HEK293T (cell line): ENCODE measurements around the gene GRIN2B.

Experiments used
- CTCF ChIA-PET: fragments of 350-600 bp; formaldehyde crosslinking; extraction: SDS; loops from one replicate; lab custom pipeline; 2021; ENCODE audit warnings: antibody characterized with exemption, inconsistent platforms; lab: Yijun Ruan, JAX
- POLR2A ChIA-PET: fragments of 350-600 bp; formaldehyde crosslinking; extraction: SDS; loops from one replicate; lab custom pipeline; 2020; ENCODE audit warnings: antibody characterized with exemption, inconsistent platforms; lab: Yijun Ruan, JAX
- DNase-seq: peaks from one replicate; pipeline ENCODE4 v3.0.0; 2012; ENCODE audit warnings: mixed read lengths; ENCODE audit errors: extremely low spot score
- ARNT ChIP-seq: fragments of 450-650 bp; IDR thresholded peaks from 2 replicates; pipeline ENCODE4 v1.6.1; 2017; ENCODE audit warnings: mild to moderate bottlenecking
- BHLHE40 ChIP-seq: fragments of 450-650 bp; IDR thresholded peaks from 2 replicates; pipeline ENCODE4 v1.6.1; 2016; ENCODE audit warnings: mild to moderate bottlenecking, moderate library complexity, borderline replicate concordance
- CTBP1 ChIP-seq: fragments of 450-650 bp; IDR thresholded peaks from 2 replicates; pipeline ENCODE4 v1.6.1; 2016; ENCODE audit warnings: borderline replicate concordance
- ELF4 ChIP-seq: fragments of 450-650 bp; IDR thresholded peaks from 2 replicates; pipeline ENCODE4 v1.6.1; 2017; ENCODE audit warnings: antibody characterized with exemption
- FOXA1 ChIP-seq: fragments of 450-650 bp; IDR thresholded peaks from 2 replicates; pipeline ENCODE4 v1.6.1; 2016; ENCODE audit warnings: mild to moderate bottlenecking
- FOXK2 ChIP-seq: fragments of 450-650 bp; IDR thresholded peaks from 2 replicates; pipeline ENCODE4 v1.6.1; 2016; ENCODE audit warnings: mild to moderate bottlenecking
- FOXM1 ChIP-seq: fragments of 450-650 bp; IDR thresholded peaks from 2 replicates; pipeline ENCODE4 v1.6.1; 2017; ENCODE audit warnings: mild to moderate bottlenecking, borderline replicate concordance
- HDGF ChIP-seq: fragments of 450-650 bp; IDR thresholded peaks from 2 replicates; pipeline ENCODE4 v1.6.1; 2017; ENCODE audit warnings: antibody characterized with exemption, borderline replicate concordance
- L3MBTL2 ChIP-seq: fragments of 450-650 bp; conservative IDR thresholded peaks from 2 replicates; pipeline ENCODE4 v1.6.1; 2016; ENCODE audit warnings: mild to moderate bottlenecking
- LEF1 ChIP-seq: fragments of 450-650 bp; IDR thresholded peaks from 2 replicates; pipeline ENCODE4 v1.6.1; 2017; ENCODE audit warnings: mild to moderate bottlenecking, borderline replicate concordance
- NFRKB ChIP-seq: fragments of 450-650 bp; IDR thresholded peaks from 2 replicates; pipeline ENCODE4 v1.6.1; 2016; ENCODE audit warnings: mild to moderate bottlenecking, moderate library complexity
- PKNOX1 ChIP-seq: fragments of 450-650 bp; IDR thresholded peaks from 2 replicates; pipeline ENCODE4 v1.6.1; 2016
- SP1 ChIP-seq: fragments of 450-650 bp; IDR thresholded peaks from 2 replicates; pipeline ENCODE4 v1.6.1; 2017
- SUZ12 ChIP-seq: fragments of 450-650 bp; IDR thresholded peaks from 2 replicates; pipeline ENCODE4 v1.6.1; 2016; ENCODE audit warnings: mild to moderate bottlenecking
- TARDBP ChIP-seq: fragments of 450-650 bp; IDR thresholded peaks from 2 replicates; pipeline ENCODE4 v1.6.1; 2016
- ZNF384 ChIP-seq: fragments of 450-650 bp; IDR thresholded peaks from 2 replicates; pipeline ENCODE4 v1.6.1; 2016

GRIN2B gene

GRCh38 chr12:13979772-13980378, 1.5 kb downstream of the GRIN2B start:
- ChIA-PET POLR2A (no interaction called here), CTCF (interaction anchor here (0.6 to 0.7 kb wide), 3 partner anchors 94 to 287 kb away, joined by 3 to 5 read pairs (median 4); no protein-coding TSS in a partner anchor)
- no peak for TF ChIP-seq ARNT
- no peak for TF ChIP-seq FOXM1
- no peak for TF ChIP-seq LEF1
- no peak for TF ChIP-seq SP1
- no peak for TF ChIP-seq SUZ12
- DNase-seq = no peak

GRCh38 chr12:13978876-13979275, 2.5 kb downstream of the GRIN2B start:
- DNase-seq = no peak
- CTCF ChIA-PET = interaction anchor here (2.1 kb wide), 1 partner anchor 15 kb away, joined by 6 read pairs; no protein-coding TSS in a partner anchor
- POLR2A ChIA-PET = no interaction called here
- TF ChIP-seq FOXM1 = no peak
- TF ChIP-seq SP1 = no peak
- no peak for TF ChIP-seq NFRKB
- TF ChIP-seq ARNT = no peak
- TF ChIP-seq CTBP1 = no peak
- TF ChIP-seq FOXA1 = no peak
- TF ChIP-seq HDGF = no peak
- no peak for TF ChIP-seq LEF1
- TF ChIP-seq L3MBTL2 = no peak
- no peak for TF ChIP-seq TARDBP
- no peak for TF ChIP-seq PKNOX1
- no peak for TF ChIP-seq SUZ12
- TF ChIP-seq BHLHE40 = no peak
- no peak for TF ChIP-seq ELF4
- no peak for TF ChIP-seq FOXK2
- TF ChIP-seq ZNF384 = no peak

- DNase-seq = no peak
- ChIA-PET POLR2A (no interaction called here), CTCF (interaction anchor here (0.7 to 0.9 kb wide), 3 partner anchors 34 to 196 kb away, joined by 3 to 5 read pairs (median 3); no protein-coding TSS in a partner anchor)
These were observed 4.5 kb downstream of the GRIN2B start for GRCh38 chr12:13976880-13977279.

GRCh38 chr12:13976028-13976584, 5.3 kb downstream of the GRIN2B start:
- DNase-seq = no peak
- ChIA-PET POLR2A (no interaction called here), CTCF (interaction anchor here (0.7 to 0.9 kb wide), 3 partner anchors 35 to 197 kb away, joined by 3 to 5 read pairs (median 3); no protein-coding TSS in a partner anchor)
- TF ChIP-seq FOXK2 = no peak
- no peak for TF ChIP-seq ZNF384
- TF ChIP-seq LEF1 = no peak

More at GRCh38 chr12:13976880-13977279, 4.5 kb downstream of the GRIN2B start:
- no peak for TF ChIP-seq ELF4
- no peak for TF ChIP-seq LEF1
- no peak for TF ChIP-seq TARDBP
- TF ChIP-seq FOXA1 = no peak
- no peak for TF ChIP-seq SP1
- no peak for TF ChIP-seq NFRKB

- ChIA-PET POLR2A (interaction anchor here (1.3 kb wide), 1 partner anchor 10 kb away, joined by 3 read pairs; no protein-coding TSS in a partner anchor), CTCF (no interaction called here)
- no peak for DNase-seq
- TF ChIP-seq FOXM1 = no peak
- TF ChIP-seq SP1 = no peak
- TF ChIP-seq ELF4 = no peak
- no peak for TF ChIP-seq FOXA1
- TF ChIP-seq ZNF384 = no peak
- TF ChIP-seq NFRKB = no peak
- TF ChIP-seq L3MBTL2 = no peak
- no peak for TF ChIP-seq PKNOX1
- no peak for TF ChIP-seq LEF1
- TF ChIP-seq TARDBP = no peak
- TF ChIP-seq SUZ12 = no peak
- TF ChIP-seq HDGF = no peak
- TF ChIP-seq CTBP1 = no peak
- no peak for TF ChIP-seq BHLHE40
These were observed 7.4 kb downstream of the GRIN2B start for GRCh38 chr12:13973996-13974395.

- CTCF ChIA-PET = interaction anchor here (0.6 kb wide), 1 partner anchor 213 kb away, joined by 3 read pairs; no protein-coding TSS in a partner anchor
- DNase-seq = no peak
- TF ChIP-seq ARNT = no peak
- TF ChIP-seq LEF1 = no peak
- TF ChIP-seq FOXA1 = no peak
- no peak for TF ChIP-seq L3MBTL2
- TF ChIP-seq NFRKB = no peak
- no peak for TF ChIP-seq ELF4
- TF ChIP-seq TARDBP = no peak
- TF ChIP-seq CTBP1 = no peak
- TF ChIP-seq FOXM1 = no peak
- TF ChIP-seq SP1 = no peak
- TF ChIP-seq HDGF = no peak
- no peak for TF ChIP-seq FOXK2
- no peak for TF ChIP-seq ZNF384
- TF ChIP-seq PKNOX1 = no peak
- no peak for TF ChIP-seq SUZ12
- no peak for TF ChIP-seq BHLHE40
These were observed 10.6 kb downstream of the GRIN2B start for GRCh38 chr12:13970803-13971202.

More at GRCh38 chr12:13970803-13971202, 10.6 kb downstream of the GRIN2B start:
- POLR2A ChIA-PET = no interaction called here
